Panc1 (cell line): ENCODE measurements around the gene PQBP1. TPM values are rescaled to one million over a fixed set of nuclear protein-coding genes. Genes with fewer than 3 reads are reported as not detected.

Experiments used
- ATAC-seq: fragments of 200-7000 bp; cut with Tn5 transposase; 2 replicates; pipeline ENCODE4 v1.9.1; 2020; ENCODE audit warnings: mild to moderate bottlenecking, moderate library complexity
- BruUV-seq: library from RNA; stranded (reverse); fragments of 400-500 nt; replicated peaks from 2 replicates; lab custom pipeline; 2021; lab: Mats Ljungman, UMichigan
- CTCF ChIA-PET: fragments of 300-600 bp; sonication (Branson Sonifier 250); formaldehyde crosslinking; loops from one replicate; lab custom pipeline; 2022; ENCODE audit warnings: antibody characterized with exemption; lab: Charles Lee
- POLR2A ChIA-PET: fragments of 300-600 bp; sonication (Branson Sonifier 250); formaldehyde crosslinking; loops from one replicate; lab custom pipeline; 2022; ENCODE audit warnings: antibody characterized with exemption; lab: Charles Lee
- DNase-seq: peaks from one replicate; pipeline ENCODE4 v3.0.0-alpha.2; 2010; ENCODE audit warnings: low read depth, low spot score
- H3K27ac ChIP-seq: 2 replicates; pipeline ENCODE4 v1.5.1; 2011; ENCODE audit warnings: mild to moderate bottlenecking, low read length, inconsistent platforms
- H3K27me3 ChIP-seq: fragments of 200-500 bp; sonication (Bioruptor generic); 2 replicates; pipeline ENCODE4 v1.6.0; 2014; ENCODE audit warnings: low read length, inconsistent platforms; ENCODE audit not compliant: control insufficient read depth, insufficient read depth
- H3K36me3 ChIP-seq: fragments of 200-500 bp; sonication (Bioruptor generic); 2 replicates; pipeline ENCODE4 v1.5.1; 2014; ENCODE audit warnings: inconsistent platforms, mild to moderate bottlenecking, low read length, moderate library complexity; ENCODE audit not compliant: control insufficient read depth, insufficient read depth
- H3K4me1 ChIP-seq: 2 replicates; pipeline ENCODE4 v1.5.1; 2011; ENCODE audit warnings: inconsistent platforms, mild to moderate bottlenecking, low read length, moderate library complexity; ENCODE audit not compliant: control insufficient read depth, insufficient read depth
- H3K4me3 ChIP-seq, 2 experiments: 2 replicates each; pipeline ENCODE4 v1.5.1; 2011 to 2012; ENCODE audit warnings: low read depth in 2 of 2, low read length in 2 of 2, mild to moderate bottlenecking in 2 of 2, inconsistent platforms in 1 of 2, moderate library complexity in 1 of 2
- H3K9me3 ChIP-seq: fragments of 200-500 bp; sonication (Bioruptor generic); 2 replicates; pipeline ENCODE4 v1.5.1; 2014; ENCODE audit warnings: low read depth, mild to moderate bottlenecking, inconsistent platforms, low read length, moderate library complexity; ENCODE audit not compliant: control insufficient read depth, insufficient read depth
- CTCF ChIP-seq: fragments of 450-650 bp; IDR thresholded peaks from 2 replicates; pipeline ENCODE4 v1.5.1; 2017; ENCODE audit warnings: mild to moderate bottlenecking
- POLR2AphosphoS5 ChIP-seq: IDR thresholded peaks from 2 replicates; pipeline ENCODE4 v1.6.1; 2012; ENCODE audit warnings: mild to moderate bottlenecking, low read depth, low read length, moderate library complexity
- SIN3A ChIP-seq: IDR thresholded peaks from 2 replicates; pipeline ENCODE4 v1.6.1; 2012; ENCODE audit warnings: low read depth, mild to moderate bottlenecking, low read length, moderate library complexity, borderline replicate concordance; ENCODE audit not compliant: insufficient read depth
- TCF7L2 ChIP-seq: IDR thresholded peaks from 2 replicates; pipeline ENCODE4 v1.6.1; 2011; ENCODE audit warnings: mild to moderate bottlenecking, low read depth, low read length, inconsistent platforms
- in situ Hi-C: cut with HindIII; loops from 2 replicates; pipeline ENCODE4 v1.10.0; 2016; ENCODE audit warnings: low sequenced_read_pairs, low pct_unique_long_range_greater_than_20kb
- intact Hi-C: fragments of 100-400 bp; cut with micrococcal nuclease; formaldehyde crosslinking; loops from one replicate; pipeline ENCODE4 v1.10.0; 2022; ENCODE audit not compliant: unreplicated experiment
- total RNA-seq: library from RNA; stranded (reverse); gene quantifications from one replicate; pipeline ENCODE4 v1.2.1, GENCODE V29; 2021; ENCODE audit not compliant: unreplicated experiment
- TF ChIP-seq, protein P1 (sequence below), 2 experiments: IDR thresholded peaks; 2 replicates each; pipeline ENCODE4 v1.6.1; 2011 to 2012; ENCODE audit warnings: low read depth in 2 of 2, control low read depth in 1 of 2, low read length in 1 of 2, mild to moderate bottlenecking in 1 of 2, moderate library complexity in 1 of 2; ENCODE audit not compliant: insufficient read depth in 1 of 2

The PQBP1 gene
- total RNA-seq, 1 experiment from 2014 or later, result 136 TPM

DNA sequence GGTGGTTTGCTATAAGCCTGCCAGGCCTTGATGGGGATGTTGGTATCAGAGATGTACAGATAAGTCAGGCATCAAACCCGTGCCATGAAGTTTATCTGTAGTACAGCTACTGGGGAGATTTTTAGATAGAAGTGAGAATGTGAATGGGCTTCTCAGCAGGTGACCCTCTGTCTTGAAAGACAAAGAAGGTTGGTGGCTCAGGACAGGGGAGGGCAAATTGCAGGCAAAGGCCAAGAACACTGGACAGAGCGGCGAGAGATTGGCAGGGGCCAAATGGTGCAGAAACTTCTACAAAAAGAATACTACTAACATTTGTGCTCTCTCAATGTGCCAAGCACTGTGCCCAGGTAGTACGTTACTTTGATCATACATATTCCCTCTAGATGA, 23.0 kb downstream of the PQBP1 start:
- CTCF ChIA-PET, result no interaction called here
- POLR2A ChIA-PET, result no interaction called here
- no peak for ATAC-seq
- Histone ChIP-seq H3K27ac (no peak overlapping the region), H3K27me3 (no peaks in the 10 kb centered on the region), H3K9me3 (no peaks in the 10 kb centered on the region), H3K4me3 (no peak overlapping the region), H3K36me3 (peaks cover 4% of the 10 kb centered on the region), H3K4me1 (peaks cover 8% of the 10 kb centered on the region)
- intact Hi-C loops, result no loop called here
- DNase-seq, result no peak
- in situ Hi-C loops, result no loop called here
- TF ChIP-seq, protein P1, sequence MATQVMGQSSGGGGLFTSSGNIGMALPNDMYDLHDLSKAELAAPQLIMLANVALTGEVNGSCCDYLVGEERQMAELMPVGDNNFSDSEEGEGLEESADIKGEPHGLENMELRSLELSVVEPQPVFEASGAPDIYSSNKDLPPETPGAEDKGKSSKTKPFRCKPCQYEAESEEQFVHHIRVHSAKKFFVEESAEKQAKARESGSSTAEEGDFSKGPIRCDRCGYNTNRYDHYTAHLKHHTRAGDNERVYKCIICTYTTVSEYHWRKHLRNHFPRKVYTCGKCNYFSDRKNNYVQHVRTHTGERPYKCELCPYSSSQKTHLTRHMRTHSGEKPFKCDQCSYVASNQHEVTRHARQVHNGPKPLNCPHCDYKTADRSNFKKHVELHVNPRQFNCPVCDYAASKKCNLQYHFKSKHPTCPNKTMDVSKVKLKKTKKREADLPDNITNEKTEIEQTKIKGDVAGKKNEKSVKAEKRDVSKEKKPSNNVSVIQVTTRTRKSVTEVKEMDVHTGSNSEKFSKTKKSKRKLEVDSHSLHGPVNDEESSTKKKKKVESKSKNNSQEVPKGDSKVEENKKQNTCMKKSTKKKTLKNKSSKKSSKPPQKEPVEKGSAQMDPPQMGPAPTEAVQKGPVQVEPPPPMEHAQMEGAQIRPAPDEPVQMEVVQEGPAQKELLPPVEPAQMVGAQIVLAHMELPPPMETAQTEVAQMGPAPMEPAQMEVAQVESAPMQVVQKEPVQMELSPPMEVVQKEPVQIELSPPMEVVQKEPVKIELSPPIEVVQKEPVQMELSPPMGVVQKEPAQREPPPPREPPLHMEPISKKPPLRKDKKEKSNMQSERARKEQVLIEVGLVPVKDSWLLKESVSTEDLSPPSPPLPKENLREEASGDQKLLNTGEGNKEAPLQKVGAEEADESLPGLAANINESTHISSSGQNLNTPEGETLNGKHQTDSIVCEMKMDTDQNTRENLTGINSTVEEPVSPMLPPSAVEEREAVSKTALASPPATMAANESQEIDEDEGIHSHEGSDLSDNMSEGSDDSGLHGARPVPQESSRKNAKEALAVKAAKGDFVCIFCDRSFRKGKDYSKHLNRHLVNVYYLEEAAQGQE (IDR thresholded peaks at IDR 0.05; ENCODE audit: insufficient read depth in 1 of 2, low read depth in 2 of 2, low read length in 1 of 2), result no peak
- TF ChIP-seq SIN3A, result no peak
- no peak for TF ChIP-seq TCF7L2
- no peak for TF ChIP-seq CTCF
- no TSS peak for BruUV-seq

DNA sequence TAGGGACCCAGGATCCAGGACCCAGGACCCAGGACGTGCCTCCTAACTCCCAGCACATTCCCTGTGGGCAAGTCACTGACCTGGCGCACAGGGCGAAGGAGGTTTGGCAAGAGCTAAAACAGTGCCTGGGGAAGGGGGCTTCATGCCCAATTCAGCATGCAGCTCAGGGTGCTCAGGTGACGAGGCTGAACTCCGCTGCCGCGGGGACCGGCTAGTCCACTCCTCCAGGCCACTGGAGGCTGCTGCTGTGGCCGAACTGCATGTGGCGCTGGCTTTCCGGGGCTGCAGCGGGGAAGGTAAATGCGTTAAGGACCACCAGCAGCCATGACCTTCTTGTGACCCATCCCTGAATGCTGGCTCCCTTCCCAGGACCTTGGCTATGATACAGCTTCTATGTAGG, 26.0 kb downstream of the PQBP1 start:
- peaks cover 8% of the 10 kb centered on the region; the same call in 1 of the 2 replicates for H3K4me1 ChIP-seq
- no peak overlapping the region for H3K27ac ChIP-seq
- BruUV-seq, result no TSS peak
- intact Hi-C loops (no loop called here), in situ Hi-C loops (no loop called here)
- DNase-seq (no peak), ATAC-seq (no peak)
- ChIA-PET CTCF (no interaction called here), POLR2A (no interaction called here)
- no peak overlapping the region for H3K4me3 ChIP-seq
- TF ChIP-seq POLR2AphosphoS5 (no peak), SIN3A (no peak), CTCF (no peak), TCF7L2 (no peak)
- TF ChIP-seq, protein P1 (IDR thresholded peaks at IDR 0.05; ENCODE audit: insufficient read depth in 1 of 2, low read depth in 2 of 2, low read length in 1 of 2), result no peak
- H3K27me3 ChIP-seq, result no peaks in the 10 kb centered on the region
- H3K9me3 ChIP-seq, result no peaks in the 10 kb centered on the region
- H3K36me3 ChIP-seq, result no peaks in the 10 kb centered on the region; the same call in 1 of the 2 replicates
